H1 (cell line): ENCODE results near the gene MX1. TPM values are rescaled to one million over a fixed set of nuclear protein-coding genes. Genes with fewer than 3 reads are reported as not detected.

Source experiments
- CTCF ChIA-PET: fragments of 300-600 bp; sonication (Branson Sonifier 250); formaldehyde crosslinking; loops from one replicate; lab custom pipeline; 2021; ENCODE audit not compliant: partially characterized antibody; lab: Charles Lee
- POLR2A ChIA-PET: fragments of 300-600 bp; sonication (Branson Sonifier 250); formaldehyde crosslinking; loops from one replicate; lab custom pipeline; 2021; ENCODE audit warnings: inconsistent platforms; ENCODE audit not compliant: partially characterized antibody; lab: Charles Lee
- DNase-seq, 2 experiments: peaks; one replicate each; pipeline versions ENCODE4 v3.0.0 to v3.0.0-alpha.2; 2010 to 2022; ENCODE audit warnings: low spot score in 2 of 2, low read depth in 1 of 2, mixed read lengths in 1 of 2
- FAIRE-seq: peaks from 2 replicates; lab custom pipeline; 2011; peaks lifted over from hg19 to GRCh38; lab: Jason Lieb, UNC
- H2AFZ ChIP-seq: 2 replicates; pipeline ENCODE4 v1.8.1; 2012; ENCODE audit warnings: low read length, inconsistent platforms
- H2AK5ac ChIP-seq: 2 replicates; pipeline ENCODE4 v1.6.1; 2013; ENCODE audit warnings: low read depth, low read length
- H2BK120ac ChIP-seq: replicated peaks from 2 replicates; pipeline ENCODE3; 2013; ENCODE audit warnings: low read depth, low read length, inconsistent platforms
- H2BK12ac ChIP-seq: 2 replicates; pipeline ENCODE4 v1.6.1; 2013; ENCODE audit warnings: low read depth, low read length
- H2BK15ac ChIP-seq: 2 replicates; pipeline ENCODE4 v1.6.1; 2013; ENCODE audit warnings: low read length
- H2BK20ac ChIP-seq: 2 replicates; pipeline ENCODE4 v1.6.1; 2013; ENCODE audit warnings: low read length
- H2BK5ac ChIP-seq: 2 replicates; pipeline ENCODE4 v1.6.1; 2013; ENCODE audit warnings: low read depth, low read length
- H3K14ac ChIP-seq: 2 replicates; pipeline ENCODE4 v1.6.1; 2013; ENCODE audit warnings: inconsistent platforms; ENCODE audit not compliant: insufficient read length
- H3K18ac ChIP-seq: 2 replicates; pipeline ENCODE4 v1.6.1; 2013; ENCODE audit warnings: low read length; ENCODE audit errors: extremely low read depth
- H3K23ac ChIP-seq: 2 replicates; pipeline ENCODE4 v1.6.1; 2013; ENCODE audit warnings: inconsistent platforms; ENCODE audit not compliant: insufficient read length
- H3K23me2 ChIP-seq: 2 replicates; pipeline ENCODE4 v1.6.1; 2013; ENCODE audit warnings: low read depth, low read length
- H3K27ac ChIP-seq: 2 replicates; pipeline ENCODE4 v1.6.1; 2011; ENCODE audit warnings: low read depth, low read length, inconsistent platforms
- H3K27me3 ChIP-seq, 4 experiments: replicated peaks in 1 of 4; 1 replicate in 1 of 4; 2 replicates in 3 of 4; pipeline versions ENCODE4 v1.6.1 to v1.8.1; 2011 to 2013; ENCODE audit warnings: low read length in 3 of 4, mild to moderate bottlenecking in 3 of 4, inconsistent platforms in 2 of 4, mixed read lengths in 2 of 4, moderate library complexity in 1 of 4; ENCODE audit not compliant: control insufficient read depth in 3 of 4, insufficient read depth in 3 of 4; ENCODE audit errors: extremely low read depth in 1 of 4
- H3K36me3 ChIP-seq, 4 experiments: 2 replicates each; pipeline versions ENCODE4 v1.6.1 to v1.8.1; 2011 to 2013; ENCODE audit warnings: mild to moderate bottlenecking in 4 of 4, low read length in 3 of 4, moderate library complexity in 2 of 4, control low read depth in 1 of 4, inconsistent platforms in 1 of 4; ENCODE audit not compliant: insufficient read depth in 4 of 4, control insufficient read depth in 2 of 4
- H3K4ac ChIP-seq: replicated peaks from 2 replicates; pipeline ENCODE3; 2013; ENCODE audit warnings: low read length, low read depth, mixed read lengths, inconsistent platforms; ENCODE audit not compliant: insufficient read length
- H3K4me1 ChIP-seq, 4 experiments: replicated peaks in 1 of 4; 1 replicate in 1 of 4; 2 replicates in 3 of 4; pipeline versions ENCODE4 v1.6.1 to v1.8.1; 2011 to 2013; ENCODE audit warnings: low read length in 3 of 4, inconsistent platforms in 2 of 4, mixed read lengths in 1 of 4; ENCODE audit not compliant: insufficient read depth in 4 of 4, control insufficient read depth in 3 of 4
- H3K4me2 ChIP-seq, 2 experiments: 2 replicates each; pipeline versions ENCODE4 v1.6.1 to v1.8.1; 2011 to 2013; ENCODE audit warnings: low read depth in 2 of 2, low read length in 2 of 2, control low read depth in 1 of 2, inconsistent platforms in 1 of 2, mild to moderate bottlenecking in 1 of 2; ENCODE audit not compliant: insufficient read depth in 1 of 2
- H3K4me3 ChIP-seq, 4 experiments: fragments of 200-600, 300-600 bp in 1 of 4; sonication (generic), shearing (Covaris generic), sonication (Bioruptor Twin) in 1 of 4; 2 replicates each; pipeline versions ENCODE4 v1.5.1 to v1.8.1; 2011 to 2016; ENCODE audit warnings: low read length in 4 of 4, low read depth in 3 of 4, control low read depth in 2 of 4, inconsistent platforms in 2 of 4, mild to moderate bottlenecking in 2 of 4, mixed read lengths in 1 of 4, moderate library complexity in 1 of 4; ENCODE audit not compliant: insufficient read depth in 2 of 4; ENCODE audit errors: extremely low read depth in 1 of 4
- H3K56ac ChIP-seq: replicated peaks from 2 replicates; pipeline ENCODE3; 2013; ENCODE audit warnings: low read depth, mild to moderate bottlenecking, mixed read lengths, low read length, inconsistent platforms; ENCODE audit not compliant: insufficient read length
- H3K79me1 ChIP-seq: 2 replicates; pipeline ENCODE4 v1.6.1; 2013; ENCODE audit warnings: low read depth, low read length, control low read depth
- H3K79me2 ChIP-seq, 2 experiments: 2 replicates each; pipeline versions ENCODE4 v1.6.1 to v1.8.1; 2012 to 2013; ENCODE audit warnings: low read length in 2 of 2, mild to moderate bottlenecking in 2 of 2, inconsistent platforms in 1 of 2; ENCODE audit not compliant: insufficient read depth in 2 of 2, control insufficient read depth in 1 of 2
- H3K9ac ChIP-seq, 4 experiments: replicated peaks in 1 of 4; 1 replicate in 1 of 4; 2 replicates in 3 of 4; pipeline versions ENCODE4 v1.6.1 to v1.8.1; 2011 to 2013; ENCODE audit warnings: low read depth in 3 of 4, low read length in 3 of 4, control low read depth in 2 of 4, mild to moderate bottlenecking in 2 of 4, moderate library complexity in 2 of 4, inconsistent platforms in 1 of 4; ENCODE audit errors: extremely low read depth in 1 of 4
- H3K9me3 ChIP-seq, 2 experiments: 2 replicates each; pipeline versions ENCODE4 v1.6.1 to v1.8.1; 2012 to 2013; ENCODE audit warnings: mild to moderate bottlenecking in 2 of 2, moderate library complexity in 2 of 2, control low read depth in 1 of 2, inconsistent platforms in 1 of 2, low read depth in 1 of 2, low read length in 1 of 2, mixed read lengths in 1 of 2; ENCODE audit not compliant: insufficient read depth in 2 of 2
- H4K20me1 ChIP-seq, 2 experiments: replicated peaks in 1 of 2; 2 replicates each; pipeline versions ENCODE3 to v1.8.1; 2011 to 2013; ENCODE audit warnings: inconsistent platforms in 2 of 2, low read length in 2 of 2, mild to moderate bottlenecking in 1 of 2; ENCODE audit not compliant: insufficient read depth in 2 of 2, control insufficient read depth in 1 of 2
- H4K5ac ChIP-seq: 2 replicates; pipeline ENCODE4 v1.6.1; 2013; ENCODE audit warnings: low read length, low read depth, mixed read lengths, inconsistent platforms; ENCODE audit not compliant: insufficient read length
- H4K8ac ChIP-seq: 2 replicates; pipeline ENCODE4 v1.8.0; 2013; ENCODE audit warnings: mild to moderate bottlenecking, moderate library complexity, low read length, inconsistent platforms; ENCODE audit not compliant: insufficient read depth; ENCODE audit errors: extremely low read depth
- H4K91ac ChIP-seq: replicated peaks from 2 replicates; pipeline ENCODE3; 2013; ENCODE audit warnings: low read length, mixed read lengths, inconsistent platforms; ENCODE audit not compliant: insufficient read length
- POU5F1 ChIP-seq: IDR thresholded peaks from 2 replicates; pipeline ENCODE4 v1.6.1; 2011; ENCODE audit warnings: low read depth, mild to moderate bottlenecking, low read length, moderate library complexity
- WGBS, 2 experiments: shearing (Covaris generic) in 1 of 2; methylation state at CpG; one replicate each; pipeline versions ENCODE4 v1.1.6 to v1.1.7; 2013 to 2015; ENCODE audit warnings: low lambda C conversion rate in 2 of 2, mixed read lengths in 2 of 2, inconsistent platforms in 1 of 2, low coverage in 1 of 2, missing lambda C conversion rate in 1 of 2; ENCODE audit not compliant: insufficient replicate concordance in 2 of 2, insufficient coverage in 1 of 2, insufficient read length in 1 of 2; ENCODE audit errors: extremely low coverage in 1 of 2, missing lambda C conversion rate in 1 of 2; 5-methylcytosine and 5-hydroxymethylcytosine counted together
- polyA plus RNA-seq, 7 experiments: library from polyadenylated mRNA; depleted of rRNA in 3 of 7; stranded (reverse) in 5 of 7; unstranded in 2 of 7; fragments of >200 nt in 5 of 7; fragments of 200-250 nt in 2 of 7; gene quantifications; 1 replicate in 5 of 7; 2 replicates in 1 of 7; 4 replicates in 1 of 7; pipeline versions ENCODE4 v1.2.1 to v1.2.3, GENCODE V29; 2011 to 2013; ENCODE audit warnings: missing spikeins in 2 of 7, mixed read lengths in 2 of 7
- total RNA-seq: library from RNA; stranded (reverse); fragmentation: NEBNext Ultra II Directional; extraction: Animal tissue kit (Norgen Biotek cat#: 25700); gene quantifications from 2 replicates; pipeline ENCODE4 v1.2.1, GENCODE V29; 2021

Gene MX1
- total and polyA plus RNA-seq, 2 of the 8 experiments (the other 6 are each of a cell fraction or from before 2014, with no cell fraction given), result 3.8 to 5.7 TPM

DNA sequence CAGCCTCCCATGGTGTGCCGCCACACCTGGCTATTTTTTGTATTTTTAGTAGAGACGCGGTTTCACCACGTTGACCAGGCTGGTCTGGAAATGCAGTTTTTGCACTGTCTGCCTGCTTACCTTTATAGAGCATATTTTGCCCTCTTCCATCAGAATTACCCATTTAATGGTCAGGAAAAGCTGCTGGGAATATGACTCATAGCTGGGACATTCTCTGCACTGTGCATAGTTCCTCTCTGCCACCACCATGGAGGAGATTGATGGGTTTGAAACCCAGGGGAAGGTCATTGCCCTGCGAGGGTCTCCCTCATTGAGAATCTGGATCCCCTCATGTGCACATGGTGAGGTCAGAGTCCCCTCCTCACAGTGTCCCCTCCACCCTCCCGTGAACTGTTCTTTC is 32.1 kb downstream of the MX1 start:
- no peak overlapping the region for H2BK5ac ChIP-seq
- no peak overlapping the region for H3K23ac ChIP-seq
- POLR2A ChIA-PET, result interaction anchor here (1.0 kb wide), 1 partner anchor 33 kb away, joined by 3 read pairs; no protein-coding TSS in a partner anchor
- H3K56ac ChIP-seq, result no peak overlapping the region
- no peak overlapping the region for H2BK15ac ChIP-seq
- no peaks in the 10 kb centered on the region for H3K27me3 ChIP-seq
- 93% methylated on average over 6 of the region's 6 CpGs; no CpG with 5 or more reads in 1 of the 2 experiments for WGBS, 2 experiments
- no peak overlapping the region for H4K91ac ChIP-seq
- no peak overlapping the region for H3K27ac ChIP-seq
- H2BK120ac ChIP-seq, result no peak overlapping the region
- no peak overlapping the region for H2BK20ac ChIP-seq
- H3K4me2 ChIP-seq, result no peak overlapping the region
- H3K23me2 ChIP-seq, result no peaks in the 10 kb centered on the region
- H3K18ac ChIP-seq, result no peak overlapping the region
- no peaks in the 10 kb centered on the region for H4K20me1 ChIP-seq
- TF ChIP-seq POU5F1, result no peak
- no peaks in the 10 kb centered on the region for H3K79me1 ChIP-seq
- H3K36me3 ChIP-seq, result no peaks in the 10 kb centered on the region
- no peak overlapping the region for H2AK5ac ChIP-seq
- H3K4ac ChIP-seq, result no peak overlapping the region
- H3K9ac ChIP-seq, result no peak overlapping the region
- H2BK12ac ChIP-seq, result no peak overlapping the region
- DNase-seq, result no peak
- H3K4me1 ChIP-seq, result peaks cover 0 to 10% (median 5%) of the 10 kb centered on the region in 4 experiments; a peak in 6 of 7 replicates
- no peak overlapping the region for H2AFZ ChIP-seq
- no peak overlapping the region for H3K4me3 ChIP-seq
- no peak overlapping the region for H3K14ac ChIP-seq
- H3K79me2 ChIP-seq, result no peaks in the 10 kb centered on the region
- CTCF ChIA-PET, result interaction anchor here (0.7 to 3.5 kb wide), 11 partner anchors 17 to 178 kb away, joined by 3 to 36 read pairs (median 3); no protein-coding TSS in a partner anchor
- peaks cover 3% of the 10 kb centered on the region in 2 experiments; a peak in 3 of 4 replicates for H3K9me3 ChIP-seq
- no peak overlapping the region for H4K5ac ChIP-seq
- no peak overlapping the region for H4K8ac ChIP-seq
- no peak for FAIRE-seq
